22Rv1 (cell line): Measurements from ENCODE around the gene RDH14.

Experiments used
- CTCF ChIP-seq: fragments of 450-650 bp; IDR thresholded peaks from 2 replicates; pipeline ENCODE4 v1.5.1; 2017; ENCODE audit warnings: mild to moderate bottlenecking
- ZFX ChIP-seq: fragments of 450-650 bp; IDR thresholded peaks from 2 replicates; pipeline ENCODE4 v1.6.1; 2017; ENCODE audit warnings: antibody characterized with exemption, borderline replicate concordance

- TF ChIP-seq CTCF (no peak), ZFX (no peak)
Observed at GRCh38 chr2:18514526-18515461, 45.7 kb downstream of the RDH14 start.
